K562 (cell line): ENCODE results near the gene ANKH. TPM values are rescaled to one million over a fixed set of nuclear protein-coding genes. Genes with fewer than 3 reads are reported as not detected.

ENCODE experiments used
- ATAC-seq: fragments of 200-7000 bp; cut with Tn5 transposase; 3 replicates; pipeline ENCODE4 v1.9.1; 2020; ENCODE audit warnings: moderate library complexity
- BruUV-seq: library from RNA; stranded (reverse); fragments of 400-500 nt; replicated peaks from 2 replicates; lab custom pipeline; 2021; lab: Mats Ljungman, UMichigan
- CTCF ChIA-PET: fragments of 300-600 bp; formaldehyde crosslinking; extraction: SDS; loops from one replicate; lab custom pipeline; 2021; ENCODE audit warnings: low intra/inter-chr PET ratio; lab: Yijun Ruan, JAX
- POLR2A ChIA-PET: fragments of 300-600, 350-650 bp; sonication (Branson Sonifier 250); formaldehyde crosslinking; extraction: SDS; loops from one replicate; lab custom pipeline; 2021; ENCODE audit warnings: antibody characterized with exemption, inconsistent platforms; lab: Yijun Ruan, JAX
- DNase-seq, 4 experiments: peaks; one replicate each; pipeline versions ENCODE4 v3.0.0 to v3.0.0-alpha.2; 2011 to 2018; ENCODE audit warnings: low spot score in 3 of 4, mixed read lengths in 3 of 4; ENCODE audit errors: extremely low read depth in 1 of 4
- FAIRE-seq: peaks from 2 replicates; lab custom pipeline; 2011; peaks lifted over from hg19 to GRCh38; lab: Jason Lieb, UNC
- H2AFZ ChIP-seq: 2 replicates; pipeline ENCODE4 v1.6.0; 2011; ENCODE audit warnings: low read depth, low read length, control low read depth, inconsistent platforms
- H3K27ac ChIP-seq: fragments of 200-600 bp; 3 replicates; pipeline ENCODE4 v1.8.0; 2011; ENCODE audit warnings: low read depth, mild to moderate bottlenecking, control low read depth, inconsistent platforms, low read length, moderate library complexity, mixed read lengths; ENCODE audit errors: extremely low read depth
- H3K27me3 ChIP-seq, 2 experiments: fragments of 300-600 bp in 1 of 2; 2 replicates in 1 of 2; 3 replicates in 1 of 2; pipeline versions ENCODE4 v1.6.0 to v1.8.0; 2011; ENCODE audit warnings: inconsistent platforms in 2 of 2, low read length in 2 of 2, mild to moderate bottlenecking in 1 of 2, mixed read lengths in 1 of 2, moderate library complexity in 1 of 2; ENCODE audit not compliant: control insufficient read depth in 2 of 2, insufficient read depth in 2 of 2
- H3K36me3 ChIP-seq: fragments of 300-600 bp; 3 replicates; pipeline ENCODE4 v1.8.0; 2011; ENCODE audit warnings: mild to moderate bottlenecking, low read length, inconsistent platforms; ENCODE audit not compliant: control insufficient read depth, insufficient read depth
- H3K4me1 ChIP-seq, 2 experiments: fragments of 200-600 bp in 1 of 2; replicated peaks in 1 of 2; 2 replicates in 1 of 2; 3 replicates in 1 of 2; pipeline versions ENCODE4 v1.5.1 to v1.8.0; 2011; ENCODE audit warnings: inconsistent platforms in 2 of 2, low read length in 2 of 2, mild to moderate bottlenecking in 1 of 2, mixed read lengths in 1 of 2, moderate library complexity in 1 of 2; ENCODE audit not compliant: control insufficient read depth in 2 of 2, insufficient read depth in 2 of 2
- H3K4me2 ChIP-seq: 2 replicates; pipeline ENCODE4 v1.6.1; 2011; ENCODE audit warnings: low read length, control low read depth, inconsistent platforms, mixed read lengths; ENCODE audit not compliant: insufficient read depth
- H3K4me3 ChIP-seq: fragments of 200-600 bp; sonication (generic), shearing (Covaris generic); 2 replicates; pipeline ENCODE4 v1.5.1; 2016; ENCODE audit warnings: control low read depth, inconsistent platforms
- H3K79me2 ChIP-seq: fragments of 200-600 bp; 3 replicates; pipeline ENCODE4 v1.8.0; 2011; ENCODE audit warnings: low read length, inconsistent platforms; ENCODE audit not compliant: control insufficient read depth, insufficient read depth
- H3K9ac ChIP-seq, 2 experiments: 2 replicates each; pipeline versions ENCODE4 v1.6.0 to v1.6.1; 2011; ENCODE audit warnings: low read depth in 2 of 2, low read length in 2 of 2, control low read depth in 1 of 2, inconsistent platforms in 1 of 2, mild to moderate bottlenecking in 1 of 2, mixed read lengths in 1 of 2; ENCODE audit not compliant: insufficient read depth in 1 of 2
- H3K9me1 ChIP-seq: one replicate; pipeline ENCODE4 v1.6.0; 2011; ENCODE audit warnings: inconsistent platforms, mild to moderate bottlenecking, low read length, moderate library complexity; ENCODE audit not compliant: control insufficient read depth, insufficient read depth
- H3K9me3 ChIP-seq: replicated peaks from 2 replicates; pipeline ENCODE4 v1.5.1; 2011; ENCODE audit warnings: low read depth, low read length, inconsistent platforms; ENCODE audit not compliant: control insufficient read depth, insufficient read depth
- H4K20me1 ChIP-seq: replicated peaks from 2 replicates; pipeline ENCODE4 v1.6.1; 2011; ENCODE audit warnings: low read length, inconsistent platforms, mixed read lengths; ENCODE audit not compliant: control insufficient read depth, insufficient read depth
- CEBPB ChIP-seq: fragments of 450-650 bp; IDR thresholded peaks from 2 replicates; pipeline ENCODE4 v1.6.1; 2016; ENCODE audit warnings: missing genetic modification characterization, missing compliant biosample characterization
- CEBPG ChIP-seq, 3 experiments: fragments of 200-800 bp in 1 of 3; sonication (Bioruptor generic) in 1 of 3; sonication (generic) in 1 of 3; formaldehyde crosslinking in 1 of 3; IDR thresholded peaks in 2 of 3; conservative IDR thresholded peaks in 1 of 3; 2 replicates each; pipeline versions ENCODE4 v1.6.1 to v1.8.0; 2016 to 2022; ENCODE audit warnings: missing compliant biosample characterization in 2 of 3, missing genetic modification characterization in 2 of 3, mild to moderate bottlenecking in 1 of 3, missing genetic modification reagents in 1 of 3
- FOXK1 ChIP-seq: sonication (generic); formaldehyde crosslinking; IDR thresholded peaks from 2 replicates; pipeline ENCODE4 v1.8.0; 2022; ENCODE audit warnings: missing genetic modification reagents, mild to moderate bottlenecking, borderline replicate concordance
- MECOM ChIP-seq: fragments of 250-450 bp; sonication (Bioruptor Pico); IDR thresholded peaks from 2 replicates; pipeline ENCODE4 v1.8.0; 2022; ENCODE audit warnings: inconsistent platforms
- TBL1XR1 ChIP-seq, 2 experiments: IDR thresholded peaks; 2 replicates each; pipeline ENCODE4 v1.6.1; 2012; ENCODE audit warnings: improper control_type of control experiment in 2 of 2, low read length in 2 of 2, mild to moderate bottlenecking in 1 of 2
- WGBS: fragments of 100-300 bp; shearing (Covaris generic); methylation state at CpG from one replicate; pipeline ENCODE4 v1.1.6; 2016; ENCODE audit warnings: low coverage, mixed read lengths; ENCODE audit not compliant: insufficient coverage; ENCODE audit errors: missing lambda C conversion rate; 5-methylcytosine and 5-hydroxymethylcytosine counted together
- in situ Hi-C: fragments of 300-500 bp; cut with MboI; formaldehyde crosslinking; loops from 4 replicates; pipeline ENCODE4 v1.15.0; 2018; ENCODE audit warnings: inconsistent platforms, mixed read lengths
- intact Hi-C: fragments of 100-400 bp; cut with micrococcal nuclease; formaldehyde crosslinking; loops from 2 replicates; pipeline ENCODE4 v1.14.2; 2022
- polyA plus RNA-seq, 8 experiments: library from polyadenylated mRNA; depleted of rRNA in 4 of 8; stranded (reverse) in 5 of 8; unstranded in 3 of 8; fragments of >200 nt; fragmentation: Nextera tagmentation in 2 of 8; fragmentation: Illumina TruSeq in 1 of 8; extraction: Ambion mirVana in 2 of 8; extraction: Trizol in 1 of 8; gene quantifications; 2 replicates each; pipeline versions ENCODE4 v1.2.1 to v1.2.3, GENCODE V29; 2011 to 2014; ENCODE audit warnings: inconsistent platforms in 1 of 8, missing spikeins in 1 of 8
- total RNA-seq, 7 experiments: library from RNA; depleted of rRNA in 6 of 7; stranded (reverse); fragments of >200 nt in 6 of 7; fragmentation: Illumina TruSeq in 2 of 7; extraction: Trizol in 2 of 7; gene quantifications; 2 replicates each; pipeline versions ENCODE4 v1.2.1 to v1.2.3, GENCODE V29; 2011 to 2021; ENCODE audit warnings: low replicate concordance in 1 of 7

Gene ANKH
- total and polyA plus RNA-seq, 9 of the 15 experiments (the other 6 are each of a cell fraction or from before 2014, with no cell fraction given), result 0.79 to 12.2 (median 4.5) TPM

DNA sequence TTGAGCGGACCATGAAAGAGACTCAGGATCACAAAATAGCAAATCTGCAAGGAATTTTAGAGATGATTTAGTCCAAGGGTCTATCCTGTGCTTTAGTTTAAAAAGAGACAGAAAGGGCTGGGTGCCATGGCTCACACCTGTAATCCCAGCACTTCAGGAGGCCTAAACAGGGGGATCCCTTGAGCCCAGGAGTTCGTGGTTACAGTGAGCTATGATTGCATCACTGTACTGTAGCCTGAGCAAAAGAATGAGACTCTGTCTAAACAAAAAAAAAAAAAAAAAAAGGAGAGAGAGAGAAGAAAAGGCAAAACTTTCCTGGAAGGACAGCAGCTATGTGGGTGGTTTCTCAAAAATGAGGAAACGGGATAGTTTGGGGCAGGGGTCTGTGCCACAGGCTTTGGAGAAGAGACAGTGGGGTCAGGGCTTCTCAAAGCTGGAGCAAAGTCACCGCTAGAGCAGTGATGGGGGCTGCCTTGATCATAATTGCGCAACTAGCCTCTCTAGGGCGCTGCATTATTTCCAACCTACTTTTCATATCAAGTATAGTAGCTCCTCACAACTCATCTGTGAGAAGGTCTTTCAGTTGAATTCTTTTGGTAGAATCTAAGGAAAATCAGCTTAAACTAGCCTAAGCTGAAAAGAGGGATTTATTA lies 8.5 kb upstream of the ANKH start:
- CTCF ChIA-PET, result no interaction called here
- POLR2A ChIA-PET, result interaction anchor here (0.6 kb wide), 1 partner anchor 19 kb away, joined by 5 read pairs; no protein-coding TSS in a partner anchor
- Histone ChIP-seq H3K79me2 (no peaks in the 10 kb centered on the region), H3K9ac (no peak overlapping the region), H2AFZ (no peak overlapping the region), H4K20me1 (no peaks in the 10 kb centered on the region), H3K27me3 (peaks cover 4 to 19% of the 10 kb centered on the region in 2 experiments), H3K27ac (no peak overlapping the region), H3K4me2 (no peak overlapping the region), H3K4me1 (no peaks in the 10 kb centered on the region), H3K9me1 (no peaks in the 10 kb centered on the region), H3K9me3 (no peaks in the 10 kb centered on the region; the same call in 1 of the 2 replicates), H3K4me3 (no peak overlapping the region), H3K36me3 (no peaks in the 10 kb centered on the region)
- ATAC-seq, result no peak
- in situ Hi-C loops (no loop called here), intact Hi-C loops (loop anchor here (10.0 kb wide), 2 partner anchors 125 to 155 kb away; no protein-coding TSS in a partner anchor)
- BruUV-seq, result no TSS peak
- WGBS, result 3% methylated on average over 5 of the region's 6 CpGs
- no peak for TF ChIP-seq TBL1XR1 (IDR thresholded peaks at IDR 0.05; ENCODE audit: low read length in 2 of 2)
- no peak for TF ChIP-seq MECOM (CRISPR knock-in tag)
- TF ChIP-seq CEBPG (CRISPR knock-in tag; IDR thresholded peaks at IDR 0.05), result no peak; the same call in 1 of the 2 replicates
- peak; percentile 51 to 75; a peak in 3 of 4 replicates for TF ChIP-seq CEBPG (tag; conservative IDR thresholded peaks at IDR 0.05 in 1 of 2, IDR thresholded peaks at IDR 0.05 in 1 of 2)
- no peak for TF ChIP-seq FOXK1
- TF ChIP-seq CEBPB (tag), result peak; percentile 84
- no peak for DNase-seq
- FAIRE-seq, result no peak
